ENCODE measurements around the gene JHY.

JHY gene

GRCh38 chr11:122931510-122931909 is 49.0 kb downstream of the JHY start:
- Histone ChIP-seq H3K9me3 (ENCODE audit: control insufficient read depth in 2 of 2, low read length in 2 of 2) (no peaks in the 10 kb centered on the region), H3K4me3 (ENCODE audit: low read length in 2 of 2) (no peak overlapping the region), H3K27me3 (ENCODE audit: control insufficient read depth in 2 of 2, insufficient read depth in 2 of 2, low read length in 2 of 2) (no peaks in the 10 kb centered on the region), H3K36me3 (ENCODE audit: control insufficient read depth in 2 of 2, insufficient read depth in 2 of 2, low read length in 2 of 2) (no peaks in the 10 kb centered on the region), H3K9ac (ENCODE audit: low read depth in 1 of 2, low read length in 2 of 2) (no peak overlapping the region), H3K4me1 (ENCODE audit: control insufficient read depth in 2 of 2, insufficient read depth in 2 of 2, low read length in 2 of 2) (no peaks in the 10 kb centered on the region), H3K27ac (ENCODE audit: low read depth in 2 of 2, low read length in 2 of 2) (no peak overlapping the region)

DNA sequence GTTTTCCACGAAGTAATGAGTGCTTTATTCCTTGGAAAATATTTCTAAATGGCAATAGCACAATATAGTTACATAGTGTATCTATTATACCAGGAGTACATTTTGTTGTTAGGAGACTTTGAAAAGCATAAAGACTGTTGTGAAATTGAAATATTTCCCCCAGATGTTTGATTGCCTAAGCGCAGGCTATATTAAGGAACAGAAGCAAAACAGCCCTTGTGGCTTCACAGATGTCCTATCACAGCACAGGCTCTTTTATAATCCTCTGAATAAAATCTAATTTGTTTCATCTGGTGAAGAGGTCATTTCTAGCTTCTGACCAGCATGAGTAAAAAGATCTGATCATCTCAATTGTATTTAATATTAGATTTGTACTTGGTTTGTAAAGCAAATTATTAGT is 50.9 kb downstream of the JHY start:
- Histone ChIP-seq H3K9me3 (ENCODE audit: control insufficient read depth in 2 of 2, low read length in 2 of 2) (no peaks in the 10 kb centered on the region), H3K9ac (ENCODE audit: low read depth in 1 of 2, low read length in 2 of 2) (no peak overlapping the region), H3K4me3 (ENCODE audit: low read length in 2 of 2) (no peak overlapping the region), H3K27ac (ENCODE audit: low read depth in 2 of 2, low read length in 2 of 2) (no peak overlapping the region), H3K27me3 (ENCODE audit: control insufficient read depth in 2 of 2, insufficient read depth in 2 of 2, low read length in 2 of 2) (no peaks in the 10 kb centered on the region), H3K4me1 (ENCODE audit: control insufficient read depth in 2 of 2, insufficient read depth in 2 of 2, low read length in 2 of 2) (no peaks in the 10 kb centered on the region), H3K36me3 (ENCODE audit: control insufficient read depth in 2 of 2, insufficient read depth in 2 of 2, low read length in 2 of 2) (no peaks in the 10 kb centered on the region)

DNA sequence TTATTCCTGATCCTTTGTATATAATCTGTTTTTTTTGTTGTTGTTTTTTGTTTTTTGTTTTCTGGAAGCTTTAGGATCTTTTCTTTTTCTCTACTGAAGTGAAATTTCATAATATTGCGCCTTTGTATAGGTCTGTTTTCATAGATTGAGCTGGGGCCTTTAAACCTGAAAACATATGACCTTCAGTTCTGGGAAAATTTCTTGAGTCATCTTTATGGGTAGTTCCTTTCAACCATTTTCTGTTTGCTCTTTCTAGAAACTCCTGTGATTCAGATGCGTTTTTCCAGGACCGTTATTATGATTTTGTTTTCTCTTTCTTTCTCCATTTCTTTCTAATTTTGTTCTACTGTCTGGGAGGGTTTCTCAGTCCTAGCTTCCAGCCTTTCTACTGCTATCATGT is 55.4 kb downstream of the JHY start:
- no peak overlapping the region for H3K4me3 ChIP-seq (ENCODE audit: low read length in 2 of 2)
- H3K9me3 ChIP-seq (ENCODE audit: control insufficient read depth in 2 of 2, low read length in 2 of 2): no peaks in the 10 kb centered on the region
- no peaks in the 10 kb centered on the region for H3K4me1 ChIP-seq (ENCODE audit: control insufficient read depth in 2 of 2, insufficient read depth in 2 of 2, low read length in 2 of 2)

GRCh38 chr11:122938557-122938956 is 56.0 kb downstream of the JHY start:
- no peaks in the 10 kb centered on the region for H3K9me3 ChIP-seq (ENCODE audit: control insufficient read depth in 2 of 2, low read length in 2 of 2)

More for the DNA sequence above, 55.4 kb downstream of the JHY start:
- Histone ChIP-seq H3K27ac (ENCODE audit: low read depth in 2 of 2, low read length in 2 of 2) (no peak overlapping the region), H3K27me3 (ENCODE audit: control insufficient read depth in 2 of 2, insufficient read depth in 2 of 2, low read length in 2 of 2) (no peaks in the 10 kb centered on the region), H3K36me3 (ENCODE audit: control insufficient read depth in 2 of 2, insufficient read depth in 2 of 2, low read length in 2 of 2) (no peaks in the 10 kb centered on the region), H3K9ac (ENCODE audit: low read depth in 1 of 2, low read length in 2 of 2) (no peak overlapping the region)

DNA sequence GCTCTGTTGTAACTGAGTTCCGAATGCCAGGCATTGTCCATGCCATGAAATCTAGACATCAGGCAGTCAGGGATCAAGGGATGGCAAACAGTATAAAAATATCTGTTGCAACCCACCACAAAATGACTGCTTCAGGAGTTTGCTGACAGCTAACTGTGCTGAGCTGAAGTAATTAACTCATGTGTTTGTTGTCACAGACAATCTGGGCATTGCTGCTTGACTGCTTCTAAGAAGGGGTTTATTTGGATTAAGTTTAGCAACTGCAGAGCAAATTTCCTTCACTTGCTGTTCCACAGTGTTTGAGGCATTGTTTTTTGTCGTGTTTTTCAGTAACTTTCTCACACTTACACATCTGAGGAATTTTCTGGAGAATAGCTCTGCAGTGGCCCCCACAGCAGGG is 68.7 kb downstream of the JHY start:
- Histone ChIP-seq H3K27ac (ENCODE audit: low read depth in 2 of 2, low read length in 2 of 2) (no peak overlapping the region), H3K27me3 (ENCODE audit: control insufficient read depth in 2 of 2, insufficient read depth in 2 of 2, low read length in 2 of 2) (no peaks in the 10 kb centered on the region), H3K4me3 (ENCODE audit: low read length in 2 of 2) (no peak overlapping the region), H3K4me1 (ENCODE audit: control insufficient read depth in 2 of 2, insufficient read depth in 2 of 2, low read length in 2 of 2) (no peaks in the 10 kb centered on the region), H3K36me3 (ENCODE audit: control insufficient read depth in 2 of 2, insufficient read depth in 2 of 2, low read length in 2 of 2) (no peaks in the 10 kb centered on the region), H3K9ac (ENCODE audit: low read depth in 1 of 2, low read length in 2 of 2) (no peak overlapping the region), H3K9me3 (ENCODE audit: control insufficient read depth in 2 of 2, low read length in 2 of 2) (no peaks in the 10 kb centered on the region)

More at GRCh38 chr11:122938557-122938956, 56.0 kb downstream of the JHY start:
- no peaks in the 10 kb centered on the region for H3K36me3 ChIP-seq (ENCODE audit: control insufficient read depth in 2 of 2, insufficient read depth in 2 of 2, low read length in 2 of 2)
- no peaks in the 10 kb centered on the region for H3K4me1 ChIP-seq (ENCODE audit: control insufficient read depth in 2 of 2, insufficient read depth in 2 of 2, low read length in 2 of 2)
- H3K9ac ChIP-seq (ENCODE audit: low read depth in 1 of 2, low read length in 2 of 2): no peak overlapping the region
- H3K4me3 ChIP-seq (ENCODE audit: low read length in 2 of 2): no peak overlapping the region
- no peak overlapping the region for H3K27ac ChIP-seq (ENCODE audit: low read depth in 2 of 2, low read length in 2 of 2)
- no peaks in the 10 kb centered on the region for H3K27me3 ChIP-seq (ENCODE audit: control insufficient read depth in 2 of 2, insufficient read depth in 2 of 2, low read length in 2 of 2)

DNA sequence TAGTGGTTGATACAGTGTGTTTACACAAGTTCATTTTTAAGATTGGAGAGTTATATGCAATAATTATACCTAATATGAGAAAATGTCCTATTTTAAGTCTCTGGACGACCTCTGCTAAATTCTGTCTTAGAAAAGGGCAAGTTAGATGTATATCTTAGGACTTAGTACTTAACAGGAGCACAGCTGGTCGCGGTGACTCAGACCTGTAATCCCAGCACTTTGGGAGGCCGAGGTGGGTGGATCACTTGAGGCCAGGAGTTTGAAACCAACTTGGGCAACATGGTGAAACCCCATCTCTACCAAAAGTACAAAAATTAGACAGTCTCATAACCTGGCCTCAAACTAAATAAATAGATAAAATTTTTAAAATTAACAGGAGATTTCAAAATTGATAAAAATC is 71.9 kb downstream of the JHY start:
- no peak overlapping the region for H3K27ac ChIP-seq (ENCODE audit: low read depth in 2 of 2, low read length in 2 of 2)
- no peak overlapping the region for H3K9ac ChIP-seq (ENCODE audit: low read depth in 1 of 2, low read length in 2 of 2)
- no peaks in the 10 kb centered on the region for H3K4me1 ChIP-seq (ENCODE audit: control insufficient read depth in 2 of 2, insufficient read depth in 2 of 2, low read length in 2 of 2)
- H3K27me3 ChIP-seq (ENCODE audit: control insufficient read depth in 2 of 2, insufficient read depth in 2 of 2, low read length in 2 of 2): no peaks in the 10 kb centered on the region
- H3K9me3 ChIP-seq (ENCODE audit: control insufficient read depth in 2 of 2, low read length in 2 of 2): no peaks in the 10 kb centered on the region
- no peak overlapping the region for H3K4me3 ChIP-seq (ENCODE audit: low read length in 2 of 2)
- no peaks in the 10 kb centered on the region for H3K36me3 ChIP-seq (ENCODE audit: control insufficient read depth in 2 of 2, insufficient read depth in 2 of 2, low read length in 2 of 2)

DNA sequence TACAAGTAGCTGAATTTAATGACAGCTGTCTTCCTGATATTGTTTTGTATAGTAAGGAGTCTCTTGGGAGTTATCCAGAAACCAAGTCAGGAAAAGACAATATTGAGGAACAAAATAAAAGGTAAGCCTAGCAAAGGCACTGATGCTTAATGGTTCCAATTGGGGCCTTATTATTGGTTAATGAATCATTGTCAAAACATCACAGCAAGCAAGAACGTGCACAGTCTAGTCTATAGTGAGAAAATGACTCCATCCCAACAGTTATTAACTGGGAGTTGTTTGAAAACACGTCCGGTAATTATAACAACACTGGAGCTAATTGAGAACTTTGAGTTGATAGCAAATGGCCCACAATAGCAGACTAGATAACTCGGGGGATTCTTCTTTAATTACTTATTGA is 81.4 kb downstream of the JHY start:
- Histone ChIP-seq H3K27me3 (ENCODE audit: control insufficient read depth in 2 of 2, insufficient read depth in 2 of 2, low read length in 2 of 2) (no peaks in the 10 kb centered on the region), H3K4me3 (ENCODE audit: low read length in 2 of 2) (no peak overlapping the region), H3K27ac (ENCODE audit: low read depth in 2 of 2, low read length in 2 of 2) (no peak overlapping the region), H3K4me1 (ENCODE audit: control insufficient read depth in 2 of 2, insufficient read depth in 2 of 2, low read length in 2 of 2) (no peaks in the 10 kb centered on the region), H3K9ac (ENCODE audit: low read depth in 1 of 2, low read length in 2 of 2) (no peak overlapping the region), H3K9me3 (ENCODE audit: control insufficient read depth in 2 of 2, low read length in 2 of 2) (no peaks in the 10 kb centered on the region), H3K36me3 (ENCODE audit: control insufficient read depth in 2 of 2, insufficient read depth in 2 of 2, low read length in 2 of 2) (no peaks in the 10 kb centered on the region)

GRCh38 chr11:122976061-122976733 is 93.6 kb downstream of the JHY start:
- Histone ChIP-seq H3K36me3 (ENCODE audit: control insufficient read depth in 2 of 2, insufficient read depth in 2 of 2, low read length in 2 of 2) (no peaks in the 10 kb centered on the region), H3K9me3 (ENCODE audit: control insufficient read depth in 2 of 2, low read length in 2 of 2) (peaks cover 0 to 2% of the 10 kb centered on the region in 2 donors), H3K27me3 (ENCODE audit: control insufficient read depth in 2 of 2, insufficient read depth in 2 of 2, low read length in 2 of 2) (peaks cover 48 to 50% of the 10 kb centered on the region in 2 donors), H3K4me3 (ENCODE audit: low read length in 2 of 2) (no peak overlapping the region), H3K27ac (ENCODE audit: low read depth in 2 of 2, low read length in 2 of 2) (no peak overlapping the region), H3K4me1 (ENCODE audit: control insufficient read depth in 2 of 2, insufficient read depth in 2 of 2, low read length in 2 of 2) (no peaks in the 10 kb centered on the region), H3K9ac (ENCODE audit: low read depth in 1 of 2, low read length in 2 of 2) (no peak overlapping the region)

- Histone ChIP-seq H3K4me3 (ENCODE audit: low read length in 2 of 2) (no peak overlapping the region), H3K9me3 (ENCODE audit: control insufficient read depth in 2 of 2, low read length in 2 of 2) (peaks cover 0 to 3% of the 10 kb centered on the region in 2 donors), H3K9ac (ENCODE audit: low read depth in 1 of 2, low read length in 2 of 2) (no peak overlapping the region), H3K27ac (ENCODE audit: low read depth in 2 of 2, low read length in 2 of 2) (no peak overlapping the region), H3K4me1 (ENCODE audit: control insufficient read depth in 2 of 2, insufficient read depth in 2 of 2, low read length in 2 of 2) (no peaks in the 10 kb centered on the region), H3K36me3 (ENCODE audit: control insufficient read depth in 2 of 2, insufficient read depth in 2 of 2, low read length in 2 of 2) (no peaks in the 10 kb centered on the region), H3K27me3 (ENCODE audit: control insufficient read depth in 2 of 2, insufficient read depth in 2 of 2, low read length in 2 of 2) (peaks cover 54 to 55% of the 10 kb centered on the region in 2 donors)
Observed at GRCh38 chr11:122976734-122977469, 94.3 kb downstream of the JHY start.

- Histone ChIP-seq H3K9me3 (ENCODE audit: control insufficient read depth in 2 of 2, low read length in 2 of 2) (peaks cover 0 to 3% of the 10 kb centered on the region in 2 donors), H3K4me1 (ENCODE audit: control insufficient read depth in 2 of 2, insufficient read depth in 2 of 2, low read length in 2 of 2) (no peaks in the 10 kb centered on the region), H3K9ac (ENCODE audit: low read depth in 1 of 2, low read length in 2 of 2) (no peak overlapping the region), H3K27me3 (ENCODE audit: control insufficient read depth in 2 of 2, insufficient read depth in 2 of 2, low read length in 2 of 2) (peaks cover 59 to 63% of the 10 kb centered on the region in 2 donors), H3K36me3 (ENCODE audit: control insufficient read depth in 2 of 2, insufficient read depth in 2 of 2, low read length in 2 of 2) (no peaks in the 10 kb centered on the region), H3K27ac (ENCODE audit: low read depth in 2 of 2, low read length in 2 of 2) (no peak overlapping the region), H3K4me3 (ENCODE audit: low read length in 2 of 2) (no peak overlapping the region)
Observed at GRCh38 chr11:122977470-122978298, 95.1 kb downstream of the JHY start.

Measured in mucosa of rectum (tissue), 2 donors.